Measurements from ENCODE around the gene CCDC187.
A peak's percentile ranks its signal among the peaks of the same experiment; 100 is the strongest.
"Not testable (repeated sequence)": the region's sequence is repeated elsewhere in the genome, so short reads cannot be mapped to it uniquely, and the experiment has no call there.

The CCDC187 gene

DNA sequence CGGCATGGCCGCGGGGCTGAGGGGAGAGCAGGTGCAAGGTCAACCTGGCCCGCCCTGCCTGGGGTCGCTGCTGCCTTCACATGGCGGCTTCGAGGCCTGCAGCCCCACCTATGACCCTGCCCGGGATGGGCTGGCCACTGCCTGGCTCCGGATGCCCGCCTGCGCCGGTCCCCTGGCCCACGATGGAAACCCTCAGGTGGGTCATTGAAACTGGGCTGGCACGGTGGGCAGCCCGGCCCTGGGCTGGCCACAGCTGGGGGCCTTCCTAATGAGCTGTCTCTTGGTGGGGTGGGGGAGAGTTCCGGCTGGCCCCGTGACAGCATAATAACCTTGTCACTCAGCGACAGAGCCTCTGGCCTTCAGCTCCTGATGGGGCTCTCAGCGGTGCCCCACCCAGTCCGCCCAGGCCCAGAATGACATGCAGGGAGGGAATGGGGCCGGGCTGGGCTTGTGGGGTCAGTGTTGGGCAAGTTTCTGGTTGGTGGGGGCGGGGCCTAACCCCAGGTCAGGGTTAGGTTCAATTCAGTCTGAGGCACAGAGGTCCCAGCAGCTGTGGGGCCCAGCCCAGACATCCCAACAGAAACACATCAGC lies at the start of gene CCDC187:
Gene CCDC187, minus strand, starts transcription at position 270 of the 592 bp plus-strand sequence. Its CDS starts 264 bp downstream, at position 6.
- DNase-seq = no peak

GRCh38 chr9:136353088-136353487 lies 49.2 kb upstream of the CCDC187 start:
- no peak for DNase-seq

GRCh38 chr9:136352682-136353081 lies 48.8 kb upstream of the CCDC187 start:
- DNase-seq = no peak

- DNase-seq = not testable (repeated sequence)
These were observed 48.0 kb upstream of the CCDC187 start for GRCh38 chr9:136351868-136352267.

DNA sequence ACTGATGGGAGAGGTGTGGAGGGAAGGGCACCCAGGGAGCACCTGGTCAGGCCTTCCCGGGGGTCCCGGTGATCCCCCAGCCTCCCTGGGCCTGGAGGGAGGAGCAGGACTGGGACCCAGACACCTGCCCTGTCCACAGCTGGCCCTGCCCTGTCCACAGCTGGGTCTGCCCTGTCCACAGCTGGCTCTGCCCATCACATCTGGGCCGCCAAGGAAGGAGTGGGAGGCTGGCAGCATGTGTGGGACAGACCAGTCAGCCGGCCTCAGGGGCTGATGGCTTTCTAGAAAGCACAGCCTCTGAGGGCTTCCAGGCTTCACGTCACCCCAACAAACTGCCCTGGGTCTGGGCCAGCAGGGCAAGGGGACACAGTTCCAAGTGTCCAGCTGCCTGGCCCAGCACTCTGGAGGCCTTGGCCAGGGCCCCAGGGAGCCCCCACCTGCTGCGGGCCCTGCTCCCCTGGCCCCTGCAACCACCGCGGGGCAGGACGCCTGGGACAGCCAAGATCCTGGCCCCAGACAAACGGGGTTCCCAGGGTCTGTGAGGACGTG lies 47.4 kb upstream of the CCDC187 start:
- DNase-seq = no peak

GRCh38 chr9:136349546-136349945 lies 45.7 kb upstream of the CCDC187 start:
- no peak for DNase-seq

- no peak for DNase-seq
These were observed 44.8 kb upstream of the CCDC187 start for GRCh38 chr9:136348691-136349090.

GRCh38 chr9:136347472-136348256 lies 43.8 kb upstream of the CCDC187 start:
- no peak for DNase-seq

DNA sequence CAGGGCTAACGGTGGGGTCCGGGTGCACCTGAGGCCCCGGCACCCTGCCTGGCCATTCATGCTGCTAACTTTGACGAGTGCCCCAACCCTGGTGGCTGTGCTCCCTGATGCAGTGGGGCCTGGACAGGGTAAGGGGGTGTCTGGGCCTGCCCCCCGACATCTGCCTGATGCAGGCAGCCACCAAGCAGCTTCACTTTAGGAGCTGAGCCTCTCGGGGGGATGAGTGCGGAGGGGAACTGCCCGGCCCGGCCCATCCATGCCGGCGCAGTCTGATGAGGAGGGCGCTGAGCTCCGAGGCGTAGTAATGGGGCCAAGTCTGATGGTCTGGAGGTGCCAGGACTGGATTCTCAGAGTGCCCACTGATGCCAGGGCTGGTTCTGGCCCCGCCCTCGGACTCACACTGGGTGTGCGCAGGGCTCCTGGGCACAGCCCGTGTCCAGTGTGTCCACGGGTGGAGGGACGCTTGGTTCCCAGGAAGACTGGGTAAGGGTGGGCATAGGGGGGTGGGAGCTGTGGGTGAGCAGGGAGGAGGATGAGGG lies 43.1 kb upstream of the CCDC187 start:
- DNase-seq = no peak

GRCh38 chr9:136346157-136346481 lies 42.2 kb upstream of the CCDC187 start:
- no peak for DNase-seq

- no peak for DNase-seq
These were observed 41.6 kb upstream of the CCDC187 start for GRCh38 chr9:136345281-136346156.

- DNase-seq = no peak
These were observed 40.8 kb upstream of the CCDC187 start for GRCh38 chr9:136344544-136345280.

GRCh38 chr9:136343884-136344269 lies 40.0 kb upstream of the CCDC187 start:
- DNase-seq = no peak

- DNase-seq = no peak
These were observed 39.4 kb upstream of the CCDC187 start for GRCh38 chr9:136343121-136343883.

GRCh38 chr9:136342181-136343120 lies 38.6 kb upstream of the CCDC187 start:
- DNase-seq = peak; percentile 63 to 68

- DNase-seq = no peak
These were observed 37.9 kb upstream of the CCDC187 start for GRCh38 chr9:136341769-136342168.

DNA sequence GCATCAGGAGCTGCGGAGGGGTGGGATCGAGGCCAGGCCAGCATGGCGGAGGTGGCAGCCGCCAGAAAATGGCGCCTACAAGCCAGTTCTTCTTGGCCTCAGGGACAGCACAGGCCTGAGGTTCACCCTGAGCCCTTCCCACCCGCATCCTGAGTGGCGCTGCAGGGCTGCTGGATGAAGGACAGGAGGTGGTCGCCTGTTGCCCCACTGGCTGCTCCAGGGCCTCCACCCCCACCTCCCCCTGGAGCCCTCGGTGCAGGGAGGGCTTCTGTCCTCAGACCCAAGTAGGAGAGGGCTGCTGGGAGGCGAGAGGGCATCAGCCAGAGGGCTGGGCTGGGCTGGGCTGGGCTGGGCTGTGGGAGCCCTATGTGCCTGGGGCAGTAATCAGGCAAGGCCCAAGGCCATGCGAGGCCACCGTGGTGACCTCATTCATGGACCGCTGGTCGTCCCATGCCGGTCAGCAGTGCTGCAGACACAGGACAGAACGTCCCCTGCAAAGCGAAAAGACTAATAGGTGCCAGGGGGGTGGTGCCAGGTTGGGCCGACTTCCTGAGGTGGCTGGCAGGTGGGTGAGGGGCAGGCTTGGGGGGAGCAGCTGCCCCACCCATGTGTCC lies 37.3 kb upstream of the CCDC187 start:
- no peak for DNase-seq

DNA sequence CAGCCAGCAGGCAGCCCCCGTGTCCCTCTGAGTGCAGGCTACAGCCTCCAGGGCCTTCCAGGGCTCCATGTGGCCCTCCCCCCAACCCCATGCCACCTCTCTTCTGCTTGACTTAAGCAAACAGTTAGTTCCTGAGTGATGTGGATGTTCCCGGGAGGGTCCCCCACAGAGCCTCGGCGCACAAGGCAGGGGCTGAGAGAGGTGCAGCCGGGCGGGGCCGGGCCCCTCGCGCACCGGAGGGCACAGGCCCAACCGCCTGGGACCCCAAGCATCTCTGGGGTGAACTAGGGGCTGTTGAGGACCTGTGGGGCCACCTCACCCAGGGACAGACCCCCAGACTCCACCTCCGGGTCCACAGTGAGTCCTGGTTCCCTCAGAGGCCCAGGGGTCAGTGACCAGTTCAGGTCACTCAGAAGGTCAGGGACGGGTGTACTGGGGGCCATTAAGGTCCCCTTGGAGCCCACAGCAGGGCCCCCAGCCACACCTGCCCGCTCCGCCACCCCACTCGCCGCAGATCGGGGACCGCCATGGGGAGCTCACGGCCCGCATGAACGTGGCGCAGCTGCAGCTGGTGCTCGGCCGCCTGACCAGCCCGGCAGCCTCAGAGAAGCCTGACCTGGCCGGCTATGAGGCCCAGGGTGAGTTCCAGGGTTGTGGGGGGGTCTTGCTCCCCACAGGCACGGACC lies 36.6 kb upstream of the CCDC187 start:
- no peak for DNase-seq

DNA sequence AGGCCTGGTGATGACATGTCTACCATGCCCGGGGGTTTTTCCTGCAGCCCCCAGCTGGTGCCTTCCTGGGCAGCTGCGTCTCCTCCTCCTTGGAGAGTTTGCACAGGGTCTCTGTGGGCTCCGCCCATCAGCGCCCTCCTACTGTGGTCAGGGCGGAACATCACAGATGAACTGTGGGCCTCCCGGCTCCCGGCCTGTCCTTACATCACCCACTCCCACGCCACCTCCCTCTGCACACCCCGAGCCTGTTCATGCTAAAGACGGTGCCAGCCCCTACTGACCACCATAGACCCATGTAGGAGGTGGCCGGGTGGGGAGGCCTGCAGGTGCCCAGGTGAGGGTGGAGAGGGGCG lies 36.0 kb upstream of the CCDC187 start:
- DNase-seq = no peak
